AG09319 (cell line): ENCODE data around the gene CGB2.
A peak's percentile ranks its signal among the peaks of the same experiment; 100 is the strongest.
"Not testable (repeated sequence)": the region's sequence is repeated elsewhere in the genome, so short reads cannot be mapped to it uniquely, and the experiment has no call there.

Experiments
- DNase-seq: peaks from one replicate; pipeline ENCODE4 v3.0.0-alpha.2; 2010; ENCODE audit warnings: low read depth; ENCODE audit errors: extremely low read depth
- CTCF ChIP-seq: IDR thresholded peaks from 2 replicates; pipeline ENCODE4 v1.5.1; 2011; ENCODE audit warnings: low read depth, mild to moderate bottlenecking, inconsistent platforms, low read length, moderate library complexity

CGB2 gene

DNA sequence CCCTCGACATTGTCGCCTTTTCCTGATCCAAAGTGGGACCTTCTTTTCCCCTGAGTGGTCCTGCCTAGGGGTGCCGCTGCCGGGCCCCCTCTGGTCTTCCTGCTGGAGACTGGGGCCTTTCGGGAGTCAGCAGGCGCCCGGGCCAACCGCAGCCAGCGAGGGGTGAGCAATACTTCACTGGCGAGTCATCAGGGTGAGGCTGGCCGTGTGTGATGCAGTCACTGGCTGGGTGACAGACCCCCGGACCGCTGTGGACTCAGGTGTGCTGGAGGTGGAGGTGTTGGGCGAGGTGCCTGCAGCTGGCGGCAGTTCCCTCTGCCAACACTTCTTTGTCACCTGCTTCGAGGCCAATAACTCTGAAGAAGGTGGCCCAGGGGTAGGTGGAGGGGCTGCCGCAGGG is 10.5 kb downstream of the CGB2 start:
- no peak for TF ChIP-seq CTCF
- DNase-seq = no peak

- not testable (repeated sequence) for DNase-seq
These were observed 11.0 kb downstream of the CGB2 start for GRCh38 chr19:49042666-49043065.

- DNase-seq = not testable (repeated sequence)
These were observed 11.9 kb downstream of the CGB2 start, which contains the start of gene CGB5 for GRCh38 chr19:49043548-49043947. Gene CGB5, plus strand, starts transcription at chr19:49043848. Its CDS starts 362 bp downstream, at chr19:49044210.

DNA sequence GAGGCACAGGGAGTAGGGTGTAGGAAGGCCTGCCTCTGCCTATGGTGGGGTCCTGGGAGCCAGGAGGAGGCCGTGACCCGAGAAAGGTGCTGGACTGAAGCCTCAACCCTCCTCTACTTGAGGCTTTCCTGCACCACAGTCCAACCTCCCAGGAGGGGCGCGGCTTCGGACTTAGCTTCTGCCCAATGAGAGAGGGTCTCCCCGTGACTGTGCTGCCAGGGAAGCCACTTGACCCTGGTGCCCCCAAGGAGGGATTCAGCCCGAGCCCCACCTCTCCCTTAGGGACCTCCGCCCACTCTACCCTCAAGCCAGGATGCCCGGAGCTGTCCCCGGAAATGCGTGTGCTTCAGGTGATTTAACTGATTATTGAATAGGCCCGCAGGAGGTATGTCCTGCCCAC is 17.3 kb downstream of the CGB2 start, which contains the start of gene CGB8:
Gene CGB8 (minus strand): TSS at position 101 of the 400 bp plus-strand sequence. CDS start 372 bp downstream, outside the sequence.
- DNase-seq = not testable (repeated sequence)

GRCh38 chr19:49049834-49050233 is 18.1 kb downstream of the CGB2 start:
- not testable (repeated sequence) for DNase-seq

DNA sequence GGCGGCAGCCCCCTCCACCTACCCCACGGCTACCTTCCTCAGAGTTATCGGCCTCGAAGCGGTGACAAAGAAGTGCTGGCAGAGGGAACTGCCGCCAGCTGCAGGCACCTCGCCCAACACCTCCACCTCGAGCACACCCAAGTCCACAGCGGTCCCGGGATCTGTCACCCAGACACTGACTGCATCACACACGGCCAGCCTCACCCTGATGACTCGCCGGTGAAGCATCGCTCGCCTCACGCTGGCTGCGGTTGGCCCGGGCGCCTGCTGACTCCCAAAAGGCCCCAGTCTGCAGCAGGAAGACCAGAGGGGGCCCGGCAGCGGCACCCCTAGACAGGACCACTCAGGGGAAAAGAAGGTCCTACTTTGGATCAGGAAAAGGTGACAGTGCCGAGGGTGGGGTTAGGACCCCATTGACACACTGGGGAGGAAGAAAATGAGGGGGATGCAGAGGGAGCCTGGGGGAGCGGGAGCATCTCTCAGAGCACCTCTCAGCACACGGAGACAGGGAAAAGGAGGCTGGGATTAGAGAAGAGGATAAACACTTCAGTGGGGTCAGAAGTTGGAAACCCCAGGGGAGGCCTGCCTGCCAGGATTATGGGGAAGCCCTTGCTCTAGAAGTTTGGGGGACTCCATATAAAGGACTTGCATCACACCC is 18.8 kb downstream of the CGB2 start:
- DNase-seq = not testable (repeated sequence)

- TF ChIP-seq CTCF = peak; percentile 19
- DNase-seq = no peak
These were observed 24.6 kb downstream of the CGB2 start for GRCh38 chr19:49056101-49056901.

- DNase-seq = not testable (repeated sequence)
These were observed 25.4 kb downstream of the CGB2 start for GRCh38 chr19:49056902-49057596.

- no peak for DNase-seq
- no peak for TF ChIP-seq CTCF
These were observed 26.0 kb downstream of the CGB2 start, which contains the start of gene CGB7 for GRCh38 chr19:49057636-49058234. Gene CGB7, minus strand, starts transcription at chr19:49057749. Its CDS starts 2,374 bp downstream, at chr19:49055375.

- no peak for TF ChIP-seq CTCF
- DNase-seq = no peak
These were observed 26.9 kb downstream of the CGB2 start for GRCh38 chr19:49058562-49058961.
